GM12878 (cell line): Measurements from ENCODE around the gene PQBP1. TPM values are rescaled to one million over a fixed set of nuclear protein-coding genes. Genes with fewer than 3 reads are reported as not detected.

Experiments
- ATAC-seq: fragments of 200-7000 bp; cut with Tn5 transposase; 3 replicates; pipeline ENCODE4 v1.9.1; 2020; ENCODE audit warnings: mild to moderate bottlenecking, moderate library complexity
- BruUV-seq: library from RNA; stranded (reverse); fragments of 400-500 nt; replicated peaks from 2 replicates; lab custom pipeline; 2021; lab: Mats Ljungman, UMichigan
- CTCF ChIA-PET: fragments of 300-600 bp; sonication (Branson Sonifier 250); formaldehyde crosslinking; extraction: SDS; loops from one replicate; lab custom pipeline; 2021; ENCODE audit warnings: inconsistent platforms; lab: Yijun Ruan, JAX
- POLR2A ChIA-PET: fragments of 350-600 bp; formaldehyde crosslinking; extraction: SDS; loops from one replicate; lab custom pipeline; 2021; ENCODE audit warnings: inconsistent platforms; lab: Charles Lee
- RAD21 ChIA-PET: fragments of 300-600 bp; sonication (Branson Sonifier 250); formaldehyde crosslinking; loops from one replicate; lab custom pipeline; 2023; ENCODE audit warnings: antibody characterized with exemption; ENCODE audit not compliant: unreplicated experiment; lab: Charles Lee
- SMC1A ChIA-PET: fragments of 300-600 bp; sonication (Branson Sonifier 250); formaldehyde crosslinking; loops from one replicate; lab custom pipeline; 2023; ENCODE audit not compliant: unreplicated experiment, uncharacterized antibody; lab: Charles Lee
- DNase-seq: peaks from one replicate; pipeline ENCODE4 v3.0.0-alpha.2; 2011; ENCODE audit warnings: low read depth, low spot score
- FAIRE-seq: peaks from 3 replicates; lab custom pipeline; 2011; peaks lifted over from hg19 to GRCh38; lab: Jason Lieb, UNC
- H2AFZ ChIP-seq: 2 replicates; pipeline ENCODE4 v1.6.0; 2011; ENCODE audit warnings: low read depth, low read length, control low read depth; ENCODE audit not compliant: control insufficient read depth
- H3K27ac ChIP-seq: 2 replicates; pipeline ENCODE4 v1.5.1; 2011; ENCODE audit warnings: control low read depth; ENCODE audit not compliant: control insufficient read depth, insufficient read depth
- H3K27me3 ChIP-seq, 2 experiments: replicated peaks in 1 of 2; 2 replicates each; pipeline versions ENCODE4 v1.6.0 to v1.6.1; 2011; ENCODE audit warnings: low read length in 1 of 2; ENCODE audit not compliant: control insufficient read depth in 2 of 2, insufficient read depth in 2 of 2
- H3K36me3 ChIP-seq, 2 experiments: 2 replicates each; pipeline ENCODE4 v1.5.1; 2011; ENCODE audit warnings: low read length in 1 of 2; ENCODE audit not compliant: control insufficient read depth in 2 of 2, insufficient read depth in 2 of 2
- H3K4me1 ChIP-seq: 2 replicates; pipeline ENCODE4 v1.6.1; 2011; ENCODE audit warnings: mild to moderate bottlenecking, low read length, moderate library complexity, mixed read lengths; ENCODE audit not compliant: control insufficient read depth, insufficient read depth
- H3K4me2 ChIP-seq: 2 replicates; pipeline ENCODE4 v1.6.0; 2011; ENCODE audit warnings: control low read depth; ENCODE audit not compliant: control insufficient read depth, insufficient read depth
- H3K4me3 ChIP-seq: fragments of 200-600 bp; sonication (generic); 2 replicates; pipeline ENCODE4 v1.5.1; 2016
- H3K79me2 ChIP-seq: 2 replicates; pipeline ENCODE4 v1.6.0; 2011; ENCODE audit warnings: low read length; ENCODE audit not compliant: control insufficient read depth, insufficient read depth
- H3K9ac ChIP-seq: 2 replicates; pipeline ENCODE4 v1.8.0; 2011; ENCODE audit warnings: low read length, control low read depth, mixed read lengths; ENCODE audit not compliant: control insufficient read depth, insufficient read depth
- H3K9me3 ChIP-seq: replicated peaks from 3 replicates; pipeline ENCODE4 v1.5.1; 2011; ENCODE audit warnings: mild to moderate bottlenecking, low read length; ENCODE audit not compliant: control insufficient read depth, insufficient read depth
- H4K20me1 ChIP-seq: 2 replicates; pipeline ENCODE4 v1.6.0; 2011; ENCODE audit not compliant: control insufficient read depth, insufficient read depth
- BRCA1 ChIP-seq: IDR thresholded peaks from 2 replicates; pipeline ENCODE4 v1.6.1; 2011; ENCODE audit warnings: low read depth, low read length, improper control_type of control experiment
- CBFB ChIP-seq: IDR thresholded peaks from 2 replicates; pipeline ENCODE4 v1.6.1; 2016; ENCODE audit warnings: antibody characterized with exemption, low read depth
- CBX5 ChIP-seq: sonication (generic); IDR thresholded peaks from 2 replicates; pipeline ENCODE4 v1.6.1; 2016; ENCODE audit warnings: low read depth, moderate library complexity, mild to moderate bottlenecking, inconsistent platforms
- CHD2 ChIP-seq: IDR thresholded peaks from 2 replicates; pipeline ENCODE4 v1.6.1; 2011; ENCODE audit warnings: low read depth, low read length, improper control_type of control experiment, borderline replicate concordance
- CHD4 ChIP-seq: fragments of 200-600 bp; sonication (generic); IDR thresholded peaks from 2 replicates; pipeline ENCODE4 v1.6.1; 2016; ENCODE audit warnings: mild to moderate bottlenecking
- CREB1 ChIP-seq: IDR thresholded peaks from 2 replicates; pipeline ENCODE4 v1.6.1; 2012; ENCODE audit warnings: low read depth, mild to moderate bottlenecking, inconsistent platforms
- CUX1 ChIP-seq: IDR thresholded peaks from 2 replicates; pipeline ENCODE4 v1.6.1; 2012; ENCODE audit warnings: improper control_type of control experiment, low read depth, low read length; ENCODE audit not compliant: insufficient replicate concordance
- DPF2 ChIP-seq: fragments of 450-650 bp; IDR thresholded peaks from 2 replicates; pipeline ENCODE4 v1.6.1; 2017; ENCODE audit warnings: mild to moderate bottlenecking
- GATAD2B ChIP-seq: fragments of 450-650 bp; conservative IDR thresholded peaks from 2 replicates; pipeline ENCODE4 v1.6.1; 2017; ENCODE audit warnings: low read depth, mild to moderate bottlenecking, moderate library complexity
- MEF2B ChIP-seq: fragments of 450-650 bp; IDR thresholded peaks from 2 replicates; pipeline ENCODE4 v1.6.1; 2018; ENCODE audit warnings: mild to moderate bottlenecking, moderate library complexity; ENCODE audit not compliant: partially characterized antibody, poor library complexity, severe bottlenecking
- MLLT1 ChIP-seq: fragments of 450-650 bp; IDR thresholded peaks from 2 replicates; pipeline ENCODE4 v1.6.1; 2016; ENCODE audit warnings: mild to moderate bottlenecking
- NFYB ChIP-seq: IDR thresholded peaks from 2 replicates; pipeline ENCODE4 v1.6.1; 2011; ENCODE audit warnings: low read depth, mild to moderate bottlenecking, low read length, improper control_type of control experiment, moderate library complexity; ENCODE audit not compliant: insufficient read depth
- NR2C1 ChIP-seq: fragments of 450-650 bp; IDR thresholded peaks from 2 replicates; pipeline ENCODE4 v1.6.1; 2017; ENCODE audit warnings: antibody characterized with exemption, mild to moderate bottlenecking, moderate library complexity
- WGBS: methylation state at CpG from one replicate; pipeline ENCODE4 v1.1.6; 2016; ENCODE audit warnings: low lambda C conversion rate; ENCODE audit not compliant: insufficient replicate concordance, insufficient coverage; ENCODE audit errors: missing lambda C conversion rate; 5-methylcytosine and 5-hydroxymethylcytosine counted together
- in situ Hi-C: fragments of 300-500 bp; cut with MboI; formaldehyde crosslinking; loops from 9 replicates; pipeline ENCODE4 v1.14.3; 2018; ENCODE audit warnings: mixed read lengths
- intact Hi-C: fragments of 100-400 bp; cut with micrococcal nuclease; formaldehyde crosslinking; loops from one replicate; pipeline ENCODE4 v1.14.2; 2022; ENCODE audit not compliant: unreplicated experiment
- polyA plus RNA-seq, 11 experiments: library from polyadenylated mRNA; depleted of rRNA in 4 of 11; unstranded in 6 of 11; stranded (reverse) in 5 of 11; fragments of >200 nt; fragmentation: Nextera tagmentation in 4 of 11; fragmentation: Illumina TruSeq in 1 of 11; extraction: Ambion mirVana in 4 of 11; extraction: Trizol in 1 of 11; gene quantifications; 1 replicate in 1 of 11; 2 replicates in 10 of 11; pipeline versions ENCODE4 v1.2.1 to v1.2.3, GENCODE V29; 2011 to 2016; ENCODE audit warnings: inconsistent platforms in 2 of 11, missing spikeins in 2 of 11, low read depth in 1 of 11
- total RNA-seq, 4 experiments: library from RNA; depleted of rRNA in 3 of 4; stranded (reverse); fragments of >200 nt in 3 of 4; fragmentation: Illumina TruSeq in 1 of 4; extraction: Trizol in 1 of 4; gene quantifications; 2 replicates each; pipeline versions ENCODE4 v1.2.1 to v1.2.3, GENCODE V29; 2013 to 2021

Gene PQBP1
- total and polyA plus RNA-seq, 10 of the 15 experiments (the other 5 are each of a cell fraction or from before 2014, with no cell fraction given), result 12.5 to 74.8 (median 68.5) TPM

- no peak for TF ChIP-seq BRCA1
- no peak for TF ChIP-seq CBFB
- TF ChIP-seq NR2C1, result no peak
- TF ChIP-seq CREB1, result no peak
- no peak for TF ChIP-seq CHD2
- TF ChIP-seq CBX5, result no peak
- peak; percentile 72; the same call in 1 of the 2 replicates for TF ChIP-seq GATAD2B
Measured at GRCh38 chrX:48939524-48940228, 41.9 kb downstream of the PQBP1 start (continued).

GRCh38 chrX:48940404-48940955 lies 42.8 kb downstream of the PQBP1 start:
- Histone ChIP-seq H3K27ac (peak overlapping the region; percentile 95), H3K36me3 (peaks cover 0 to 16% of the 10 kb centered on the region in 2 experiments; a peak in 3 of 4 replicates), H4K20me1 (no peaks in the 10 kb centered on the region), H3K9me3 (no peaks in the 10 kb centered on the region; the same call in 2 of the 3 replicates), H2AFZ (no peak overlapping the region), H3K4me1 (peaks cover 57% of the 10 kb centered on the region), H3K9ac (peak overlapping the region; percentile 63), H3K4me2 (peak overlapping the region; percentile 26; the same call in 1 of the 2 replicates), H3K27me3 (no peaks in the 10 kb centered on the region), H3K79me2 (peaks cover 45% of the 10 kb centered on the region), H3K4me3 (no peak overlapping the region)
- in situ Hi-C loops (loop anchor here (25.0 kb wide), 1 partner anchor 1728 kb away; the partner anchor contains the start of gene CDK16), intact Hi-C loops (loop anchor here (10.0 kb wide), 1 partner anchor 296 kb away; no protein-coding TSS in a partner anchor)
- no peak for FAIRE-seq
- POLR2A ChIA-PET, result interaction anchor here (0.6 to 2.6 kb wide), 8 partner anchors 10 to 139 kb away, joined by 3 to 21 read pairs (median 6); partner anchors contain the start of genes HDAC6, PIM2, PQBP1 and SLC35A2
- WGBS, result 68% methylated on average over 2 of the region's 2 CpGs
- CTCF ChIA-PET, result interaction anchor here (1.2 to 2.5 kb wide), 5 partner anchors 10 to 29 kb away, joined by 3 to 9 read pairs (median 3); partner anchors contain the start of gene SLC35A2
- no TSS peak for BruUV-seq
- RAD21 ChIA-PET, result interaction anchor here (1.0 to 3.2 kb wide), 5 partner anchors 10 to 292 kb away, joined by 3 to 17 read pairs (median 5); partner anchors contain the start of genes PQBP1, TFE3 and TIMM17B
- SMC1A ChIA-PET, result interaction anchor here (1.4 to 2.5 kb wide), 4 partner anchors 12 to 16 kb away, joined by 3 to 8 read pairs (median 5); no protein-coding TSS in a partner anchor
- no peak for DNase-seq
- ATAC-seq, result no peak
- TF ChIP-seq NFYB, result no peak
- TF ChIP-seq NR2C1, result no peak
- no peak for TF ChIP-seq DPF2
- TF ChIP-seq MEF2B, result no peak
- no peak for TF ChIP-seq CHD4
- no peak for TF ChIP-seq MLLT1
- TF ChIP-seq CUX1, result no peak
